SK-N-SH treated with all-trans-retinoic acid at 6 μM for 48 hours (cell line): ENCODE data around the gene ACOT7.

ENCODE experiments used
- ARNTL ChIP-seq: fragments of 450-650 bp; formaldehyde crosslinking; IDR thresholded peaks from 2 replicates; pipeline ENCODE4 v1.5.0; 2020; ENCODE audit warnings: low read depth, mild to moderate bottlenecking, moderate library complexity, borderline replicate concordance
- PATZ1 ChIP-seq: fragments of 250-450 bp; sonication (Bioruptor Pico); IDR thresholded peaks from 2 replicates; pipeline ENCODE4 v1.8.0; 2020; ENCODE audit warnings: mild to moderate bottlenecking, moderate library complexity, borderline replicate concordance
- POU6F1 ChIP-seq: fragments of 250-450 bp; sonication (Bioruptor Pico); IDR thresholded peaks from 2 replicates; pipeline ENCODE4 v1.8.0; 2021; ENCODE audit warnings: low read depth, mild to moderate bottlenecking, moderate library complexity, borderline replicate concordance
- RARB ChIP-seq: fragments of 250-450 bp; sonication (Bioruptor Pico); IDR thresholded peaks from 2 replicates; pipeline ENCODE4 v1.8.0; 2021; ENCODE audit warnings: mild to moderate bottlenecking, moderate library complexity
- TCF4 ChIP-seq: fragments of 250-450 bp; sonication (Bioruptor Pico); IDR thresholded peaks from 2 replicates; pipeline ENCODE4 v1.8.0; 2021; ENCODE audit warnings: mild to moderate bottlenecking, moderate library complexity, borderline replicate concordance
- ZC3H10 ChIP-seq: fragments of 250-450 bp; sonication (Bioruptor Pico); IDR thresholded peaks from 2 replicates; pipeline ENCODE4 v1.5.1; 2021; ENCODE audit warnings: mild to moderate bottlenecking, moderate library complexity
- ZFP3 ChIP-seq: fragments of 250-450 bp; sonication (Bioruptor Pico); IDR thresholded peaks from 2 replicates; pipeline ENCODE4 v1.5.0; 2020; ENCODE audit warnings: mild to moderate bottlenecking, moderate library complexity
- ZFP30 ChIP-seq: fragments of 450-650 bp; formaldehyde crosslinking; IDR thresholded peaks from 2 replicates; pipeline ENCODE4 v1.5.0; 2022; ENCODE audit warnings: mild to moderate bottlenecking, moderate library complexity

GRCh38 chr1:6329396-6329795, 64.2 kb downstream of the ACOT7 start:
- TF ChIP-seq TCF4 (CRISPR knock-in tag), result no peak
- TF ChIP-seq ARNTL (CRISPR knock-in tag), result no peak
- TF ChIP-seq PATZ1, result no peak
- no peak for TF ChIP-seq ZFP30
- TF ChIP-seq RARB, result no peak
- TF ChIP-seq ZFP3 (CRISPR knock-in tag), result no peak
- no peak for TF ChIP-seq ZC3H10 (CRISPR knock-in tag)
- no peak for TF ChIP-seq POU6F1 (CRISPR knock-in tag)
